Hepatocyte (in vitro differentiated cells): ENCODE results near the gene PMF1. TPM values are rescaled to one million over a fixed set of nuclear protein-coding genes. Genes with fewer than 3 reads are reported as not detected.

Experiments used
- DNase-seq: peaks from one replicate; pipeline ENCODE4 v3.0.0-alpha.2; 2016; ENCODE audit warnings: low spot score
- H2AFZ ChIP-seq: fragments of 200-600 bp; sonication (generic); 2 replicates; pipeline ENCODE4 v1.6.0; 2016; ENCODE audit warnings: antibody characterized with exemption, mild to moderate bottlenecking
- H3K27ac ChIP-seq: fragments of 200-600 bp; sonication (generic); 2 replicates; pipeline ENCODE4 v1.5.1; 2016; ENCODE audit warnings: mild to moderate bottlenecking
- H3K27me3 ChIP-seq: fragments of 200-600 bp; sonication (generic); 2 replicates; pipeline ENCODE4 v1.6.1; 2016
- H3K36me3 ChIP-seq: fragments of 200-600 bp; sonication (generic); replicated peaks from 2 replicates; pipeline ENCODE4 v1.5.1; 2016; ENCODE audit warnings: low read depth; ENCODE audit not compliant: insufficient read depth
- H3K4me1 ChIP-seq: fragments of 200-600 bp; sonication (generic); 2 replicates; pipeline ENCODE4 v1.5.1; 2016; ENCODE audit warnings: mild to moderate bottlenecking, moderate library complexity; ENCODE audit not compliant: insufficient read depth
- H3K4me2 ChIP-seq: fragments of 200-600 bp; sonication (generic); 2 replicates; pipeline ENCODE4 v1.6.0; 2016
- H3K4me3 ChIP-seq: fragments of 200-600 bp; sonication (generic); 2 replicates; pipeline ENCODE4 v1.5.1; 2016; ENCODE audit warnings: mild to moderate bottlenecking
- H3K79me2 ChIP-seq: fragments of 200-600 bp; sonication (generic); 2 replicates; pipeline ENCODE4 v1.6.0; 2017; ENCODE audit warnings: mild to moderate bottlenecking
- H3K9me2 ChIP-seq: fragments of 200-600 bp; sonication (generic); replicated peaks from 2 replicates; pipeline ENCODE4 v1.6.0; 2017; ENCODE audit warnings: mild to moderate bottlenecking; ENCODE audit not compliant: insufficient read depth
- H3K9me3 ChIP-seq: fragments of 200-600 bp; sonication (generic); 2 replicates; pipeline ENCODE4 v1.5.1; 2016; ENCODE audit warnings: low read depth, mild to moderate bottlenecking
- H4K20me1 ChIP-seq: fragments of 200-600 bp; sonication (generic); 2 replicates; pipeline ENCODE4 v1.6.0; 2016; ENCODE audit warnings: mild to moderate bottlenecking; ENCODE audit not compliant: insufficient read depth, poor library complexity, severe bottlenecking
- EZH2 ChIP-seq: fragments of 200-600 bp; sonication (generic); IDR thresholded peaks from 2 replicates; pipeline ENCODE4 v1.6.1; 2016; ENCODE audit warnings: antibody characterized with exemption, mild to moderate bottlenecking, borderline replicate concordance
- EZH2phosphoT487 ChIP-seq: fragments of 200-600 bp; sonication (generic); IDR thresholded peaks from one replicate; pipeline ENCODE4 v1.6.1; 2018; ENCODE audit warnings: antibody characterized with exemption, mild to moderate bottlenecking, low read depth, moderate library complexity; ENCODE audit not compliant: unreplicated experiment, severe bottlenecking
- WGBS: methylation state at CpG from one replicate; pipeline ENCODE4 v1.1.6; 2016; ENCODE audit warnings: low lambda C conversion rate; ENCODE audit errors: missing lambda C conversion rate; 5-methylcytosine and 5-hydroxymethylcytosine counted together
- polyA plus RNA-seq: library from polyadenylated mRNA; unstranded; fragments of >200 nt; fragmentation: Nextera tagmentation; extraction: Ambion mirVana; gene quantifications from 2 replicates; pipeline ENCODE4 v1.2.1, GENCODE V29; 2016
- total RNA-seq: library from RNA; depleted of rRNA; stranded (reverse); fragments of >200 nt; gene quantifications from 2 replicates; pipeline ENCODE4 v1.2.3, GENCODE V29; 2014
- TF ChIP-seq, protein P1 (sequence below): fragments of 200-600 bp; sonication (generic); IDR thresholded peaks from 2 replicates; pipeline ENCODE4 v1.5.1; 2016; ENCODE audit warnings: antibody characterized with exemption, mild to moderate bottlenecking; ENCODE audit not compliant: poor library complexity

PMF1 gene
- total and polyA plus RNA-seq, 2 experiments from 2014 or later, result 60.7 to 77.1 TPM

DNA sequence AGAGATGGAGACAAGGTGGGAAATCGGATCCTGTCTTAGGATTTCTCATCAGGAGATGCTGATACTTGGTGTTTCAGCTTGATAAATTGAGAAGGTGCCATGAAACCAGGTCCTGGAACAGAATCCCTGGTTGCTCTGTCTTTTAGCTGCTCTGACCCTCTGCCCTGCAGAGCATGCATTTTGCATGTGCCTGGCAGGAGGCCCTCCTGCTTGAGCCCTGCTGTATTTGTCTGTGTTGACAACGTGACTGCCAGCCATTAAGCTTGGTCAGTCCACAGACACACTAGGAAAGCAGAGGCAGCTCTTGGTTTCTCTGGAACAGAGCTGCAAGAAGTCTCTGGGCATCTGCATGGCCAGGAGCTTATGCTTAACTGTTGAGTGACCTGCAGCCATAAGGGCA lies 16.4 kb upstream of the PMF1 start:
- 72% methylated on average over 2 of the region's 2 CpGs for WGBS
- Histone ChIP-seq H3K27ac (no peak overlapping the region), H3K4me1 (peaks cover 10% of the 10 kb centered on the region), H3K27me3 (no peaks in the 10 kb centered on the region), H3K9me2 (no peaks in the 10 kb centered on the region), H3K4me2 (peak overlapping the region; percentile 77), H3K9me3 (no peaks in the 10 kb centered on the region), H4K20me1 (no peaks in the 10 kb centered on the region), H3K79me2 (peaks cover 67% of the 10 kb centered on the region), H3K36me3 (no peaks in the 10 kb centered on the region), H3K4me3 (no peak overlapping the region), H2AFZ (no peak overlapping the region)
- no peak for DNase-seq
- no peak for TF ChIP-seq EZH2phosphoT487
- TF ChIP-seq EZH2, result no peak
- TF ChIP-seq, protein P1, sequence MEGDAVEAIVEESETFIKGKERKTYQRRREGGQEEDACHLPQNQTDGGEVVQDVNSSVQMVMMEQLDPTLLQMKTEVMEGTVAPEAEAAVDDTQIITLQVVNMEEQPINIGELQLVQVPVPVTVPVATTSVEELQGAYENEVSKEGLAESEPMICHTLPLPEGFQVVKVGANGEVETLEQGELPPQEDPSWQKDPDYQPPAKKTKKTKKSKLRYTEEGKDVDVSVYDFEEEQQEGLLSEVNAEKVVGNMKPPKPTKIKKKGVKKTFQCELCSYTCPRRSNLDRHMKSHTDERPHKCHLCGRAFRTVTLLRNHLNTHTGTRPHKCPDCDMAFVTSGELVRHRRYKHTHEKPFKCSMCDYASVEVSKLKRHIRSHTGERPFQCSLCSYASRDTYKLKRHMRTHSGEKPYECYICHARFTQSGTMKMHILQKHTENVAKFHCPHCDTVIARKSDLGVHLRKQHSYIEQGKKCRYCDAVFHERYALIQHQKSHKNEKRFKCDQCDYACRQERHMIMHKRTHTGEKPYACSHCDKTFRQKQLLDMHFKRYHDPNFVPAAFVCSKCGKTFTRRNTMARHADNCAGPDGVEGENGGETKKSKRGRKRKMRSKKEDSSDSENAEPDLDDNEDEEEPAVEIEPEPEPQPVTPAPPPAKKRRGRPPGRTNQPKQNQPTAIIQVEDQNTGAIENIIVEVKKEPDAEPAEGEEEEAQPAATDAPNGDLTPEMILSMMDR, result no peak

DNA sequence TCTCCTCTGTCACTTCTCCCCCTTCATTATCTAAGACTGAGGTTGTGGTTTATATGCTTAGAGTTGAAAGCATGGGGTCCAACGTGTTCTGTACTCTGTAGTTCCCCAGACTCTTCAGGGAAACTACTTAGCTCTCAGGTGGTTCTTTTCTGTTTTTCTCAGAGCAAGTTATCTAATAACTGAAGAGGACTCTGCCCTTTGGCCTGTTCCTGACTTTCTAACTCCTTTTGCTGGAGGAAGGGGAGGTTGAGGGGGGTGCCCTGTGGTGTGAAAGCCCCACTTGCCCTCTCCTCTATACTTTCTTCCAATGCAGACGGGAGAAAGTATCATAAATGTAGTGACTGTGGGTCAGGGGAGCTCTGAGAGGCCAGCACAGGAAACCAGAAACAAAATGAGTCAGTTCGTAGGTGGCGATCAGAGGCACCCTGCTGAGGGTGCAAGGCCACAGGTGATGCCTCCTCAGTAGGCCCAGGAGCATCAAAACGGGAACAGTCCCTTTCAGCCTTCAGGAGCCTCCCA lies 13.9 kb upstream of the PMF1 start:
- Histone ChIP-seq H4K20me1 (no peaks in the 10 kb centered on the region), H3K79me2 (peaks cover 86% of the 10 kb centered on the region), H2AFZ (no peak overlapping the region), H3K4me2 (peak overlapping the region; percentile 28), H3K9me3 (no peaks in the 10 kb centered on the region), H3K36me3 (no peaks in the 10 kb centered on the region), H3K4me3 (no peak overlapping the region), H3K27ac (peak overlapping the region; percentile 64), H3K9me2 (no peaks in the 10 kb centered on the region), H3K4me1 (peaks cover 10% of the 10 kb centered on the region), H3K27me3 (no peaks in the 10 kb centered on the region)
- 76% methylated on average over 5 of the region's 5 CpGs for whole genome bisulfite sequencing
- peak; percentile 18 for DNase-seq
- TF ChIP-seq, protein P1, result no peak
- TF ChIP-seq EZH2, result no peak
- no peak for TF ChIP-seq EZH2phosphoT487

DNA sequence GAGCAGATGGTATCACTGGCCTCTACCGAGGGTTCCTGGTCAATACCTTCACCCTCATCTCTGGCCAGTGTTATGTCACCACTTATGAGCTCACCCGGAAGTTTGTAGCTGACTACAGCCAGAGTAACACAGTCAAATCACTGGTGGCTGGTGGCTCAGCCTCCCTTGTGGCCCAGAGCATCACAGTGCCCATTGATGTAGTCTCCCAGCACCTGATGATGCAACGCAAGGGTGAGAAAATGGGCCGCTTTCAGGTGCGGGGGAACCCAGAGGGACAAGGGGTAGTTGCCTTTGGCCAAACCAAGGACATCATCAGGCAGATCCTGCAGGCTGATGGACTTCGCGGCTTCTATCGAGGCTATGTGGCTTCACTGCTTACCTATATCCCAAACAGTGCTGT lies 12.8 kb upstream of the PMF1 start:
- no peak for DNase-seq
- TF ChIP-seq, protein P1, result no peak
- TF ChIP-seq EZH2phosphoT487 (no peak), EZH2 (no peak)
- Histone ChIP-seq H3K4me1 (peaks cover 6% of the 10 kb centered on the region), H3K27ac (no peak overlapping the region), H3K36me3 (no peaks in the 10 kb centered on the region), H3K9me3 (no peaks in the 10 kb centered on the region), H3K79me2 (peaks cover 84% of the 10 kb centered on the region), H3K4me3 (no peak overlapping the region), H4K20me1 (no peaks in the 10 kb centered on the region), H3K4me2 (no peak overlapping the region), H2AFZ (no peak overlapping the region), H3K27me3 (no peaks in the 10 kb centered on the region), H3K9me2 (no peaks in the 10 kb centered on the region)
- 97% methylated on average over 8 of the region's 8 CpGs for WGBS

DNA sequence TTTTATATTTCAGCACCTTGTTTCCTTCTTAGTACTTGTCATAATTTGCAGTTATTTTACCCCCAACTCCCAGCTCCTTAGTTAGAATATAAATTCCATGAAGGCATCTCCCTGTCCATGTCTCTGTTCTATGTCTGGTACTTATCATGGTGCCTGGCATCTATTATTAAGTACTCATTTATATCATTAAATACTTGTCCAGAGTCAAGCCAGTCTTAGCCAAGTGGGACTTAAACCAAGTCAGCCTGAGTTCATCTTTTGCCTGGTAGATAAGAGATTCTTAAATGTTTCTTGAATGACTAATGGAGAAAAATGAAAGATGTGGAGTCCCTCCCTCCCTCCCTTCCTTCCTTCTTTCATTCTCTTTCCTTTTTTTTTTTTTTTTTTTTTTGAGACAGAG lies 9.5 kb upstream of the PMF1 start:
- Histone ChIP-seq H3K9me3 (no peaks in the 10 kb centered on the region), H3K4me3 (no peak overlapping the region), H4K20me1 (no peaks in the 10 kb centered on the region), H3K36me3 (no peaks in the 10 kb centered on the region), H3K4me2 (no peak overlapping the region), H3K27me3 (no peaks in the 10 kb centered on the region), H3K27ac (peak overlapping the region; percentile 63), H3K9me2 (no peaks in the 10 kb centered on the region), H2AFZ (no peak overlapping the region), H3K79me2 (peaks cover 51% of the 10 kb centered on the region), H3K4me1 (peaks cover 3% of the 10 kb centered on the region)
- no peak for DNase-seq
- no peak for TF ChIP-seq EZH2
